ENCODE measurements around the gene DENND1B. TPM values are rescaled to one million over a fixed set of nuclear protein-coding genes. Genes with fewer than 3 reads are reported as not detected.

Gene DENND1B
- total and polyA plus RNA-seq, 2 of the 8 experiments (the other 6 are each of a cell fraction or from before 2014, with no cell fraction given) = 0.74 to 3.3 TPM

DNA sequence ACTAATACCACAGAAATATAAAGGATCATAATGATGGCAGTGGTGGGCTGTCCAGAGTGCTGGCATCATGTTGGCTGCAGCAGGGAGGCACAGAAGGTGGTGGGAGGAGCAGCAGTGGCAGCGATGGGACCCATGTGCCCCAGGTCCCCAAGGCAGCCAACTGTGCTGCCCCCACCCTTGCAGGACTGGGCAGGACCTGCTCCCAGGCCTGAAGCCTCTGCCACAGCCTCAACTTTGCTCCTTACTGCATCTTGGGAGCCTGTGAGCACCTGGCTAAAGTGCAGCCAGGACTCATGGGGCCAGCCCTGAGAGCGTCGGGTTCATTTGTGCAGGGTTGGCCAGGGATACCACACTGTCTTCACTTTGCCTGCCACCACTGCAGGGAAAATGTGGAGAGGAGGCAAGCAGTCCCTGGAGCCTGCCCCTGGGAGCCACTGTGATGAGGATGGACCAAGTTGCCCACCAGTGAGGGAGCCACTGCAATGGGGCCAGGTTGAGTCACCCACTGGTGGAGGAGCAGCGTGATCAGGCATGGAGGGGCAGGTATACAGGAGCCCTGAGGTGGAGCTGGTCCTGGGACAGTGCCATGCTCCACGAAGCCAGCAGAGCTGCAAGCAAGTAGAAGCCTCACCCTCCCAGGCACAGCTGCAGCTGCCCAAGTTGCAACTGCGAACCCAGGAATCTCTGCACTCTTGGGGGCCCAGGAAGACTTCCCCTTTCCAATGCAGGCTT, 25.3 kb upstream of the DENND1B start:
- no peak for FAIRE-seq
- H4K91ac ChIP-seq (replicated peaks; ENCODE audit: insufficient read length, low read length) = peak overlapping the region; percentile 65
- H2BK20ac ChIP-seq (ENCODE audit: low read length) = no peak overlapping the region; the same call in 1 of the 2 replicates
- H3K23ac ChIP-seq (ENCODE audit: insufficient read length) = no peak overlapping the region
- no peak overlapping the region for H3K18ac ChIP-seq (ENCODE audit: extremely low read depth, low read length)
- H2AK5ac ChIP-seq (ENCODE audit: low read depth, low read length) = no peak overlapping the region
- no peaks in the 10 kb centered on the region; the same call in 1 of the 2 replicates for H3K23me2 ChIP-seq (ENCODE audit: low read depth, low read length)
- ChIA-PET CTCF (ENCODE audit: partially characterized antibody) (interaction anchor here (0.7 to 1.6 kb wide), 4 partner anchors 25 to 284 kb away, joined by 3 to 5 read pairs (median 4); partner anchors contain the start of gene DENND1B), POLR2A (ENCODE audit: partially characterized antibody) (interaction anchor here (1.7 kb wide), 1 partner anchor 14 kb away, joined by 5 read pairs; no protein-coding TSS in a partner anchor)
- no peak overlapping the region for H2AFZ ChIP-seq (ENCODE audit: low read length)
- peak overlapping the region; percentile 12; the same call in 1 of the 2 replicates for H2BK5ac ChIP-seq (ENCODE audit: low read depth, low read length)
- no peak overlapping the region for H3K27ac ChIP-seq (ENCODE audit: low read depth, low read length)
- no peak overlapping the region for H3K14ac ChIP-seq (ENCODE audit: insufficient read length)
- 79% methylated on average over 6 of the region's 6 CpGs; no CpG with 5 or more reads in 1 of the 2 experiments for WGBS, 2 experiments (ENCODE audit: extremely low coverage in 1 of 2, insufficient coverage in 1 of 2, insufficient read length in 1 of 2, insufficient replicate concordance in 2 of 2, low coverage in 1 of 2, low lambda C conversion rate in 2 of 2, missing lambda C conversion rate in 1 of 2)
- H3K56ac ChIP-seq (replicated peaks; ENCODE audit: insufficient read length, low read depth, low read length) = no peak overlapping the region
- no peak overlapping the region for H4K5ac ChIP-seq (ENCODE audit: insufficient read length, low read depth, low read length)
- H3K4me2 ChIP-seq (ENCODE audit: insufficient read depth in 1 of 2, low read depth in 2 of 2, low read length in 2 of 2) = no peak overlapping the region
- H4K20me1 ChIP-seq (replicated peaks in 1 of 2; ENCODE audit: control insufficient read depth in 1 of 2, insufficient read depth in 2 of 2, low read length in 2 of 2) = no peaks in the 10 kb centered on the region
- H3K9me3 ChIP-seq (ENCODE audit: insufficient read depth in 2 of 2, low read depth in 1 of 2, low read length in 1 of 2) = peaks cover 0 to 12% of the 10 kb centered on the region in 2 experiments; a peak in 3 of 4 replicates
- H3K79me1 ChIP-seq (ENCODE audit: low read depth, low read length) = no peaks in the 10 kb centered on the region
- H3K4me3 ChIP-seq (ENCODE audit: extremely low read depth in 1 of 4, insufficient read depth in 2 of 4, low read depth in 3 of 4, low read length in 4 of 4) = no peak overlapping the region
- no peak overlapping the region for H3K4ac ChIP-seq (replicated peaks; ENCODE audit: insufficient read length, low read depth, low read length)
- no peak overlapping the region for H4K8ac ChIP-seq (ENCODE audit: extremely low read depth, insufficient read depth, low read length)
- DNase-seq (ENCODE audit: low read depth in 1 of 2, low spot score in 2 of 2) = no peak
- H3K4me1 ChIP-seq (replicated peaks in 1 of 4; ENCODE audit: control insufficient read depth in 3 of 4, insufficient read depth in 4 of 4, low read length in 3 of 4) = peaks cover 0 to 4% (median 0%) of the 10 kb centered on the region in 4 experiments; a peak in 2 of 7 replicates
- H2BK120ac ChIP-seq (replicated peaks; ENCODE audit: low read depth, low read length) = no peak overlapping the region
- H3K27me3 ChIP-seq (replicated peaks in 1 of 4; ENCODE audit: control insufficient read depth in 3 of 4, extremely low read depth in 1 of 4, insufficient read depth in 3 of 4, low read length in 3 of 4) = no peaks in the 10 kb centered on the region
- H3K9ac ChIP-seq (replicated peaks in 1 of 4; ENCODE audit: extremely low read depth in 1 of 4, low read depth in 3 of 4, low read length in 3 of 4) = no peak overlapping the region
- no peaks in the 10 kb centered on the region for H3K79me2 ChIP-seq (ENCODE audit: control insufficient read depth in 1 of 2, insufficient read depth in 2 of 2, low read length in 2 of 2)
- peak overlapping the region; percentile 81; the same call in 1 of the 2 replicates for H2BK15ac ChIP-seq (ENCODE audit: low read length)
- H3K36me3 ChIP-seq (ENCODE audit: control insufficient read depth in 2 of 4, insufficient read depth in 4 of 4, low read length in 3 of 4) = no peaks in the 10 kb centered on the region
- peak overlapping the region; percentile 90; the same call in 1 of the 2 replicates for H2BK12ac ChIP-seq (ENCODE audit: low read depth, low read length)
- TF ChIP-seq SRF (IDR thresholded peaks at IDR 0.05; ENCODE audit: low read depth, low read length) = no peak
- TF ChIP-seq TAF1 (IDR thresholded peaks at IDR 0.05; ENCODE audit: low read depth, low read length) = no peak
- TF ChIP-seq CHD2 (IDR thresholded peaks at IDR 0.05; ENCODE audit: low read length) = no peak
- TF ChIP-seq NANOG (IDR thresholded peaks at IDR 0.05; ENCODE audit: insufficient read depth, low read depth, low read length, poor library complexity, severe bottlenecking) = no peak
- TF ChIP-seq CEBPB (IDR thresholded peaks at IDR 0.05; ENCODE audit: low read depth, low read length) = no peak
- no peak for TF ChIP-seq SP2 (IDR thresholded peaks at IDR 0.05; ENCODE audit: low read length)
- no peak for TF ChIP-seq SIRT6 (IDR thresholded peaks at IDR 0.05; ENCODE audit: low read length)
- TF ChIP-seq RXRA (IDR thresholded peaks at IDR 0.05; ENCODE audit: insufficient read depth, low read depth, low read length) = no peak
- TF ChIP-seq, protein P1, sequence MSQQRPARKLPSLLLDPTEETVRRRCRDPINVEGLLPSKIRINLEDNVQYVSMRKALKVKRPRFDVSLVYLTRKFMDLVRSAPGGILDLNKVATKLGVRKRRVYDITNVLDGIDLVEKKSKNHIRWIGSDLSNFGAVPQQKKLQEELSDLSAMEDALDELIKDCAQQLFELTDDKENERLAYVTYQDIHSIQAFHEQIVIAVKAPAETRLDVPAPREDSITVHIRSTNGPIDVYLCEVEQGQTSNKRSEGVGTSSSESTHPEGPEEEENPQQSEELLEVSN (IDR thresholded peaks at IDR 0.05) = no peak
- no peak for TF ChIP-seq ZNF274 (IDR thresholded peaks at IDR 0.05; ENCODE audit: borderline replicate concordance, extremely low read depth, low read length)
- TF ChIP-seq EZH2 (IDR thresholded peaks at IDR 0.05; ENCODE audit: low read depth, low read length, severe bottlenecking) = no peak
- no peak for TF ChIP-seq PHF8 (conservative IDR thresholded peaks at IDR 0.05; ENCODE audit: low read depth, low read length)

All from H1 (cell line).